GM23248 (cell line): ENCODE data around the gene CTAGE4.
"Not testable (repeated sequence)": the region's sequence is repeated elsewhere in the genome, so short reads cannot be mapped to it uniquely, and the experiment has no call there.

Source experiments
- EZH2 ChIP-seq: fragments of 200-600 bp; sonication (generic); IDR thresholded peaks from 2 replicates; pipeline ENCODE4 v1.6.1; 2018; ENCODE audit warnings: antibody characterized with exemption, mild to moderate bottlenecking; ENCODE audit not compliant: insufficient read depth, poor library complexity, severe bottlenecking
- EZH2phosphoT487 ChIP-seq: fragments of 200-600 bp; sonication (generic); IDR thresholded peaks from 2 replicates; pipeline ENCODE4 v1.6.1; 2018; ENCODE audit warnings: antibody characterized with exemption, moderate library complexity, mild to moderate bottlenecking, low read depth; ENCODE audit not compliant: insufficient read depth

- TF ChIP-seq EZH2phosphoT487, EZH2: not testable (repeated sequence)
These were observed 10.5 kb downstream of the CTAGE4 start for GRCh38 chr7:144193782-144194181.
